Activated CD8-positive, alpha-beta memory T cell treated with anti-CD3 and anti-CD28 coated beads, Interleukin-2, amount 50 U/mL, for 1 hour (primary cell): Measurements from ENCODE around the gene RBM25.
"Not testable (repeated sequence)": the region's sequence is repeated elsewhere in the genome, so short reads cannot be mapped to it uniquely, and the experiment has no call there.

Source experiments
- DNase-seq: peaks from one replicate; pipeline ENCODE4 v3.0.0-alpha.2; 2020; ENCODE audit errors: extremely low read depth

Gene RBM25

DNA sequence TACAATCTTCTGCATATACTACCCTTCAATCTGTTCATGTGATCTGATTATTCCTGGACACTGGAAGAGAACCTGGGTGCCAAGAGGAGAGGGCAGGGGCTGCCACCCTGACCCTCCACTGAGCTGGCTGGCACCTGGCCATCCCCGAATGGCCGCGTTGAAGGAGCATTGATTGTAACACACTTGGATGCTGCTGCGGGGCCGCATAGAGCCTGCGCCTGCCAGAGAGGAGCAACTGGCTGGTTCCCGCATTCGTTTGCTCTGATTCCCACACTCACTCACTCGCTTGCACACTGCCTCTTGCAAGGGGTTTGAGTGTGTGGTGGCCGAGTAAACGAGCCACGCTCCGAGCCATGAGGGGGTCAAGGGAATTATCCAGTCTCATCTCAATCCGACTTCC lies 110.4 kb downstream of the RBM25 start:
- no peak for DNase-seq

GRCh38 chr14:73169855-73170254 lies 111.5 kb downstream of the RBM25 start:
- DNase-seq = not testable (repeated sequence)

DNA sequence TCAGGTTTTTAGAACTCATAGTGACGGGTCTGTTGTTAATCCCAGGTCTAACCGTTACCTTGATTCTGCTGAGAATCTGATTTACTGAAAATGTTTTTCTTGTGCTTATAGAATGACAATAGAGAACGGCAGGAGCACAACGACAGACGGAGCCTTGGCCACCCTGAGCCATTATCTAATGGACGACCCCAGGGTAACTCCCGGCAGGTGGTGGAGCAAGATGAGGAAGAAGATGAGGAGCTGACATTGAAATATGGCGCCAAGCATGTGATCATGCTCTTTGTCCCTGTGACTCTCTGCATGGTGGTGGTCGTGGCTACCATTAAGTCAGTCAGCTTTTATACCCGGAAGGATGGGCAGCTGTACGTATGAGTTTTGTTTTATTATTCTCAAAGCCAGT lies 112.4 kb downstream of the RBM25 start:
- DNase-seq = no peak

GRCh38 chr14:73172500-73172899 lies 114.2 kb downstream of the RBM25 start:
- no peak for DNase-seq

- DNase-seq = no peak
Observed at GRCh38 chr14:73173092-73173735, 114.9 kb downstream of the RBM25 start.
